Nephron (organoid): ENCODE results near the gene ITGA6.

Experiments
- H3K27ac Mint-ChIP-seq, 3 experiments: 2 replicates each; pipeline ENCODE4 v1.8.0; 2020; ENCODE audit warnings: mixed read lengths in 3 of 3, mild to moderate bottlenecking in 2 of 3, moderate library complexity in 1 of 3
- H3K27me3 Mint-ChIP-seq: 2 replicates; pipeline ENCODE4 v1.8.0; 2021; ENCODE audit warnings: low read depth, mild to moderate bottlenecking, moderate library complexity, mixed read lengths
- H3K36me3 Mint-ChIP-seq: 2 replicates; pipeline ENCODE4 v1.8.0; 2020; ENCODE audit warnings: low read depth, mixed read lengths
- H3K4me1 Mint-ChIP-seq: 2 replicates; pipeline ENCODE4 v1.8.0; 2020; ENCODE audit warnings: mixed read lengths
- H3K4me3 Mint-ChIP-seq, 3 experiments: 2 replicates each; pipeline ENCODE4 v1.8.0; 2020; ENCODE audit warnings: mild to moderate bottlenecking in 3 of 3, mixed read lengths in 3 of 3, moderate library complexity in 2 of 3
- H3K9me3 Mint-ChIP-seq: 2 replicates; pipeline ENCODE4 v1.8.0; 2020; ENCODE audit warnings: mixed read lengths
- TF ChIP-seq, protein P1 (sequence below), 3 experiments: fragments of 200-600 bp; sonication (generic); IDR thresholded peaks; one replicate each; pipeline ENCODE4 v1.5.0; 2021; ENCODE audit warnings: antibody characterized with exemption in 3 of 3; ENCODE audit not compliant: unreplicated experiment in 3 of 3

The ITGA6 gene

DNA sequence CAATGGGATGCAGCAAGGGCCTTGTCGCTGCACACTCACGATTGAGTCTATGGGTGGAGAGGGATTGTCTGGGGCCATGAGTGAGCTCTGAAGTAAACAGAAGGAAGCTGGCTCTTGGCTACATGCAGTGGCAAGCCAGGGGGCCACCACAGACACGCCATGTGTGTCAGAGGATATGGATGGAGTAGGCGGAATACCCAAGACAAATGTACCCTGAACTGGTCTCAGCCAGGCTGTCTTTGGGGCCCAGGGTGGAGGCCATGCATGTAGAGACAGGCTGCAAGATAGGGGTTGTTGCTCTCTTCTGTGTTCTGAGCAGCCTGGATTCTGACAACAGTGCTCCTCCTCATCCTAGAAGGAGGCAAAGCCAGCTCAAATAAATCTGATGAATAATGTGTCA lies 24.0 kb upstream of the ITGA6 start:
- H3K4me3 Mint-ChIP-seq: no peak overlapping the region
- no peaks in the 10 kb centered on the region for H3K9me3 Mint-ChIP-seq
- H3K4me1 Mint-ChIP-seq: peaks cover 19% of the 10 kb centered on the region
- no peaks in the 10 kb centered on the region for H3K36me3 Mint-ChIP-seq
- H3K27ac Mint-ChIP-seq: peak overlapping the region in 1 of 3 experiments; percentile 67
- TF ChIP-seq, protein P1, sequence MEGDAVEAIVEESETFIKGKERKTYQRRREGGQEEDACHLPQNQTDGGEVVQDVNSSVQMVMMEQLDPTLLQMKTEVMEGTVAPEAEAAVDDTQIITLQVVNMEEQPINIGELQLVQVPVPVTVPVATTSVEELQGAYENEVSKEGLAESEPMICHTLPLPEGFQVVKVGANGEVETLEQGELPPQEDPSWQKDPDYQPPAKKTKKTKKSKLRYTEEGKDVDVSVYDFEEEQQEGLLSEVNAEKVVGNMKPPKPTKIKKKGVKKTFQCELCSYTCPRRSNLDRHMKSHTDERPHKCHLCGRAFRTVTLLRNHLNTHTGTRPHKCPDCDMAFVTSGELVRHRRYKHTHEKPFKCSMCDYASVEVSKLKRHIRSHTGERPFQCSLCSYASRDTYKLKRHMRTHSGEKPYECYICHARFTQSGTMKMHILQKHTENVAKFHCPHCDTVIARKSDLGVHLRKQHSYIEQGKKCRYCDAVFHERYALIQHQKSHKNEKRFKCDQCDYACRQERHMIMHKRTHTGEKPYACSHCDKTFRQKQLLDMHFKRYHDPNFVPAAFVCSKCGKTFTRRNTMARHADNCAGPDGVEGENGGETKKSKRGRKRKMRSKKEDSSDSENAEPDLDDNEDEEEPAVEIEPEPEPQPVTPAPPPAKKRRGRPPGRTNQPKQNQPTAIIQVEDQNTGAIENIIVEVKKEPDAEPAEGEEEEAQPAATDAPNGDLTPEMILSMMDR (IDR thresholded peaks at IDR 0.05; ENCODE audit: unreplicated experiment in 3 of 3): no peak
- peaks cover 6% of the 10 kb centered on the region for H3K27me3 Mint-ChIP-seq

DNA sequence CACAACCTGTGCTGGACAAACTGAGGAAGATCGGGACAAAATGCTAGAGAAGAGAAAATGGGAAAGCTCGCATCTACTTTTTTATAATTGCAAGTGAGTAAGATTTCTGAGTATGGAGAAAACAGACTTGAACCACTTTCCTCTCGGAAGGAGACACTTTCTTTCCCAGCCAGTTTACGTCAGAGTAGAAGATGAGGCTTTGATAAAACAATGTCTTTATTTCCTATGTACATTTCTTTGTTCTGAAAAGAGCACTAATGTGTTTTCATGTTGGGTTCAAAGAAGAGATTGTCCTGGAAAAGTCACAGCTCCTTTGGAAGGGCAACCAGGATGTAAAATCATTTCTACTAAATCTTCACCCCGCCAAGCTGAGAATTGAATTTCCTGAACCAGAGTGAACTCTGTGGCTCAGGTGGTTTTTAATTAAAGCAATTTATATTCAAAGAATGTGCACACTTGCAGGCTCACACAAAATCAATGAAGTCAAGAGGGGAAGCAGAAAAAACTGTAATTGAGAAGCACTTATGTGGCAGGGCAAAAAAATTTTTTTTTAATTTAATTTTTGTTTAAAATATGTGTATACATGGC lies 23.4 kb upstream of the ITGA6 start:
- Mint-ChIP-seq H3K4me3 (no peak overlapping the region), H3K27ac (peak overlapping the region in 2 of 3 experiments; percentile 11 to 67), H3K27me3 (peaks cover 8% of the 10 kb centered on the region), H3K4me1 (peaks cover 23% of the 10 kb centered on the region), H3K36me3 (no peaks in the 10 kb centered on the region), H3K9me3 (no peaks in the 10 kb centered on the region)
- TF ChIP-seq, protein P1 (IDR thresholded peaks at IDR 0.05; ENCODE audit: unreplicated experiment in 3 of 3): no peak

DNA sequence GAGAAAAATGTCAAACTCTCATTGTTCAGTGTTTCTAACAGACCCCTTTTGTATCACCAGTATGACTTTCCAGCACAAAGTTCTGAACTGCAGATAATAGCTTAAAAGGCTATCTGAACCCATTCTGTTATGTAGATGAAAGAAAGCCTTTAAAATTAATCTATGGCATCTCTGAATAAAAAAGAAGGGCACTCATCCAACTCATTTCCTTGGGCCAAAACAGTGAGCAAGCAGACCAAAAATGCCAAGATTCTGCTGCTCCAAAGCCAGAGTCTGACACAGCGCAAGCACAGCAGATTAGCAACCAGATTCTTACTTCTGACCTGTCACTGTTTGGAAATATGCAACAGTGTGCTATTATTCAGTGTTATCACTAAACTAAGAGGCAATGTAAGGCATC lies 22.6 kb upstream of the ITGA6 start:
- Mint-ChIP-seq H3K4me3 (no peak overlapping the region), H3K9me3 (no peaks in the 10 kb centered on the region), H3K4me1 (peaks cover 25% of the 10 kb centered on the region), H3K27ac (peak overlapping the region; percentile 8 to 67 (median 11)), H3K36me3 (no peaks in the 10 kb centered on the region), H3K27me3 (peaks cover 14% of the 10 kb centered on the region)
- TF ChIP-seq, protein P1 (IDR thresholded peaks at IDR 0.05; ENCODE audit: unreplicated experiment in 3 of 3): no peak

DNA sequence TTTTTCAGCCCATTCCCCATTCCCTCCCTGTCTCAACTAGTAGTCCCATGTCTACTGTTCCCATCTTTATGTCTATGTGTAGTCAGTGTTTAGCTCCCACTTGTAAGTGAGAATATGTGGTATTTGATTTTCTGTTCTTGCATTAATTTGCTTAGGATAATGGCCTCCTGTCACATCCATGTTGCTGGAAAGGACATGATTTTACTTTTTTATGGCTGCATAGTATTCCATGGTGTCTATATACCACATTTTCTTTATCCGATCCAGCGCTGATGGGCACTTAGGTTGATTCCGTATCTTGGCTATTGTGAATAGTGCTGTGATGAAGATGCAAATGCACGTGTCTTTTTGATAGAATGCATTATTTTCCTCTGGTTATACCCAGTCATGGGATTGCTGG lies 21.7 kb upstream of the ITGA6 start:
- TF ChIP-seq, protein P1 (IDR thresholded peaks at IDR 0.05; ENCODE audit: unreplicated experiment in 3 of 3): no peak
- no peak overlapping the region for H3K4me3 Mint-ChIP-seq
- H3K9me3 Mint-ChIP-seq: no peaks in the 10 kb centered on the region
- H3K4me1 Mint-ChIP-seq: peaks cover 25% of the 10 kb centered on the region
- peaks cover 14% of the 10 kb centered on the region for H3K27me3 Mint-ChIP-seq
- H3K27ac Mint-ChIP-seq: no peak overlapping the region
- no peaks in the 10 kb centered on the region for H3K36me3 Mint-ChIP-seq

DNA sequence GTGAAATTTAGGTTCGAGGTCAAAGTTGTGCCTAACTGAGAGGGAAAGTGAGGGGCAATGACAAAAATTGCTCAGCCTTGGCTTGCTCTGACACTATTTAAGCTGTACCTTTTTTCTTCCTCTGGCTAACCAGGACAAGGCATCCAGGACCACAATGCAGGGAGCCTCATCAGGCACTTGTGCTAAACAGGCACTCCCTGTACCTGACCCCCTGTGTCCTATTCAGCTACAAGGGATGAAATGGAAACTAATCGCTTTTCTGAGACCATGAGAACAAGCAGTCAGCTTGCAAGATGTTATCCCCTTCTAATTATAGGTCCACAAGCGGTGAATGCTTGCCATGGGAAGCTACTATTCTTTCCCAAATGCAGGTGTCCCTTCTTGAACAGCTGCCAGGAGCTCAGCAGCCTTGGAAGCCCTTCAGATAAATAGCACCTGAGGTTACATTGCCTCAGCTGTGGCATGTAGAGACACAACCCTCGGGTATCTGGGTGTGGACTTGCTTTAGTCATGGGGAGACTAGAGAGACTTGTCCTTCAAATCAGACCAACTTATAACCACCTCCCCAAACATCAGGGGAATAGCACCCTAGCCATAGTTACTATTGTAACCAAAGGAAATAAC lies 19.1 kb upstream of the ITGA6 start:
- H3K27ac Mint-ChIP-seq: no peak overlapping the region
- H3K27me3 Mint-ChIP-seq: peaks cover 10% of the 10 kb centered on the region
- H3K9me3 Mint-ChIP-seq: no peaks in the 10 kb centered on the region
- H3K4me1 Mint-ChIP-seq: peaks cover 29% of the 10 kb centered on the region
- TF ChIP-seq, protein P1 (IDR thresholded peaks at IDR 0.05; ENCODE audit: unreplicated experiment in 3 of 3): no peak
- H3K36me3 Mint-ChIP-seq: no peaks in the 10 kb centered on the region
- H3K4me3 Mint-ChIP-seq: no peak overlapping the region

DNA sequence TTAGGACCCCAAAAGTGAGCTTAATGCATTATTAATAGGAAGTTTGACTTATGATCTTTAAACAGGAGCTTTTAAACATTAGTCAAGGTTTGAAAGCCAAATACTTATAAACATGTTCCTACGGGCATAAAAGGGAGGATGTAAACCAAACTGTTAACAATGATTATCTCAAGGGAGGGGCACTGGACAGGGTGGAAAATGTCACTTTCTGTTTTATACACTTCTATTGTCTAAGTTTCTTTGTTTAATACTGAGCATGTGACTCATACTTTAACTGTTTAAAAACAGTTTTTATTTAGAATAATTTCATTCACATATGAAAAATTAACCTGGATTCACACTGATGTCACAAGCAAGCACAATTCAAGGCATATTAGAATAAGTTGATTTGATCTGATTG lies 18.3 kb upstream of the ITGA6 start:
- Mint-ChIP-seq H3K9me3 (no peaks in the 10 kb centered on the region), H3K4me1 (peaks cover 22% of the 10 kb centered on the region), H3K4me3 (no peak overlapping the region), H3K27me3 (peaks cover 9% of the 10 kb centered on the region), H3K27ac (no peak overlapping the region), H3K36me3 (no peaks in the 10 kb centered on the region)
- TF ChIP-seq, protein P1 (IDR thresholded peaks at IDR 0.05; ENCODE audit: unreplicated experiment in 3 of 3): no peak
